ENCODE results near the gene WNT11. TPM values are rescaled to one million over a fixed set of nuclear protein-coding genes. Genes with fewer than 3 reads are reported as not detected.

Gene WNT11
- total RNA-seq, 2 experiments from 2014 or later = 0.20 TPM; not detected in 1

DNA sequence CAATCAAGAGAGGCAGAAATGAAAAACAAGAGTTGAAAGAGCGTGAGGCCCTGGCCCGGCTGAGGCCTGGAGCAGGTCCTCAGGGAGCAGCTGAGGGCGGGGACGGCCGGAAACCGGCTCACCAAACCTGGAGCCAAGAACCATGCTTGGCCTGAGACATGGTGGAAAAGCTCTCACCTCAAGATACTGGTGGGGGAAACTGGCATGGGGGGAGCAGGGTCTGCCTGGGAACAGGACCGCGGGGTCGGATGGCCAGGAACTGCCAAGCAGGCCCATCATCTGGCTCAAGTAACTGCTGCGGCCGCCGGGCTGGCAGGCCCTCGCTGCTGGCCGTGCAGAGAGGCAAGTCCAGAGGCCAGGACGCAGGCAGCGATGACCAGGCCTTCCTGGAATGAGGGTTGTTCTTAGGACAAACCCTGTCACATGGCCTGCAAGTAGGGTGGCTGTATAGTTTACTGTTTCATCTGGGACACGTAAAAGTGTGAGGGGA, 18.9 kb upstream of the WNT11 start:
- Mint-ChIP-seq H3K4me3 (no peak overlapping the region), H3K9me3 (no peaks in the 10 kb centered on the region), H3K36me3 (ENCODE audit: low read depth) (no peaks in the 10 kb centered on the region), H3K27me3 (peaks cover 19% of the 10 kb centered on the region), H3K27ac (no peak overlapping the region), H3K4me1 (no peaks in the 10 kb centered on the region)
- DNase-seq = no peak
- CTCF ChIA-PET = interaction anchor here (1.2 to 2.6 kb wide), 2 partner anchors 10 to 17 kb away, joined by 3 to 20 read pairs; no protein-coding TSS in a partner anchor
- POLR2A ChIA-PET = no interaction called here

DNA sequence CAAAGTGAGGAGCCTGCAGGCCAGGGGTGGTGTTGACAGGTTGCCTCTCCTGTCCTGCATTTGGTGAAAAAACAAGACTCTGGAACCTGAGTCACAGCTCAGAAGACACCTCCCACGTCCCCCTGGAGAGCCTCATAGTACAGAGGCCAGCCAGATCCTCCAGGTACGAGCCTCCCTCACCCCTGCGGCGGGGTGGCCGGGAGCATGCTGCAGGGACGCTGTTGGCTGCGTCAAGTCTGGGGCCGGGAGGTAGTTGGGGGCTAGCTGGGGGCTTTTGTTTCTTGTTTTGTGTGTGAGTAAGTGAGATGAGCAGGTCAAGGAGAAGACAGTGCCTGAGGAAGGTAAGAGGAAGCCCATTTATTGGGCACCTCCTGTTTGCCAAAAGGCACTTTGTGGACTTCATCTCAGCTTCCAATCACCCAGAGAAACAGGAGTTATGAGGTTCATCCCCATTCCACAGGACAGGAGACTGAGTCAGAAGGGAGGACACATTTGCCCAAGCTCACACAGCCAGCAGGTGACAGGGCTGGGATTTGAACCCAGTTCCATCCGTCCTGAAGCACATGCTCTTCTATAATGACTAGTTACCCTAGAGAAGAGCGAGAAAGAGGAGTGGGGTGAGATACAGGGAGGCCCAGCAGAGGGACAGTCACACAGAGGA, 18.3 kb upstream of the WNT11 start:
- H3K36me3 Mint-ChIP-seq (ENCODE audit: low read depth) = no peaks in the 10 kb centered on the region
- POLR2A ChIA-PET = interaction anchor here (1.1 kb wide), 1 partner anchor 9 kb away, joined by 5 read pairs; no protein-coding TSS in a partner anchor
- H3K9me3 Mint-ChIP-seq = no peaks in the 10 kb centered on the region
- H3K27ac Mint-ChIP-seq = no peak overlapping the region
- CTCF ChIA-PET = interaction anchor here (2.6 kb wide), 1 partner anchor 16 kb away, joined by 20 read pairs; no protein-coding TSS in a partner anchor
- no peak for DNase-seq
- no peaks in the 10 kb centered on the region for H3K4me1 Mint-ChIP-seq
- no peak overlapping the region for H3K4me3 Mint-ChIP-seq
- peaks cover 22% of the 10 kb centered on the region for H3K27me3 Mint-ChIP-seq

DNA sequence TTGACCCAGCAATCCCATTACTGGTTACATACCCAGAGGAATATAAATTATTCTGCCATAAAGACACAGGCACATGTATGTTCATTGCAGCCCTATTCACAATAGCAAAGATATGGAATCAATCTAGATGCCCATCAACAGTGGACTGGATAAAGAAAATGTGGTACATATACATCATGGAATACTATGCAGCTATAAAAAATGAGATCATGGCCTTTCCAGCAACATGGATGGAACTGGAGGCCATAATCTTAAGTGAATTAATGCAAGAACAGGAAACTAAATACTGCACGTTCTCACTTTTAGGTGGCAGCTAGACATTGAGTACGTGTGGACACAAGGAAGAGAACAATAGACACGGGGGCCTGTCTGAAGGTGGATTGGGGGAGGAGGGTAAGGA, 15.1 kb upstream of the WNT11 start:
- H3K27me3 Mint-ChIP-seq = peaks cover 13% of the 10 kb centered on the region
- no peak overlapping the region for H3K4me3 Mint-ChIP-seq
- no peak for DNase-seq
- no peaks in the 10 kb centered on the region for H3K9me3 Mint-ChIP-seq
- ChIA-PET CTCF (no interaction called here), POLR2A (no interaction called here)
- H3K27ac Mint-ChIP-seq = no peak overlapping the region
- no peaks in the 10 kb centered on the region for H3K36me3 Mint-ChIP-seq (ENCODE audit: low read depth)
- no peaks in the 10 kb centered on the region for H3K4me1 Mint-ChIP-seq

DNA sequence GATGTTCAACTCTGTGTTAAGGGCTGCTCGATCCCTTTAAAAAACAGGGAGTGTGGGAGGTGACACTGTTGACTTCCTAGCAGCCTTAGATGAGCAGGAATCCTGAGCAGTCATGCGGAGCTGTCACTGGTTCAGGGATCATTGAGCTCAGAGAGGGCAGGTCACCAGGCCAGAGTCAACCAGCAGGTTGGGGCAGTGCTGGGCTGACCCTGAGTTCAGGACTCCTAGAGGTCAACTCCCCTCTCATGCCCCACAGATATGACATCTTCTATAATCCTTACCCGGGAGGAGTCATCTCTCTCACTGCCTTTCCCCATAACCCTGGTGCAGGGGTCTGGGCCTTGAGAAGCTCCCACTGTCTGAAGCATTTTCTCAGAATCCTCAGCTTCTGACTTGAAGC, 12.9 kb upstream of the WNT11 start:
- no peaks in the 10 kb centered on the region for H3K4me1 Mint-ChIP-seq
- peaks cover 15% of the 10 kb centered on the region for H3K27me3 Mint-ChIP-seq
- H3K36me3 Mint-ChIP-seq (ENCODE audit: low read depth) = no peaks in the 10 kb centered on the region
- no peak overlapping the region for H3K4me3 Mint-ChIP-seq
- POLR2A ChIA-PET = no interaction called here
- no peak overlapping the region for H3K27ac Mint-ChIP-seq
- no peak for DNase-seq
- H3K9me3 Mint-ChIP-seq = no peaks in the 10 kb centered on the region
- CTCF ChIA-PET = interaction anchor here (0.8 to 2.7 kb wide), 2 partner anchors 11 to 100 kb away, joined by 4 to 17 read pairs; no protein-coding TSS in a partner anchor

DNA sequence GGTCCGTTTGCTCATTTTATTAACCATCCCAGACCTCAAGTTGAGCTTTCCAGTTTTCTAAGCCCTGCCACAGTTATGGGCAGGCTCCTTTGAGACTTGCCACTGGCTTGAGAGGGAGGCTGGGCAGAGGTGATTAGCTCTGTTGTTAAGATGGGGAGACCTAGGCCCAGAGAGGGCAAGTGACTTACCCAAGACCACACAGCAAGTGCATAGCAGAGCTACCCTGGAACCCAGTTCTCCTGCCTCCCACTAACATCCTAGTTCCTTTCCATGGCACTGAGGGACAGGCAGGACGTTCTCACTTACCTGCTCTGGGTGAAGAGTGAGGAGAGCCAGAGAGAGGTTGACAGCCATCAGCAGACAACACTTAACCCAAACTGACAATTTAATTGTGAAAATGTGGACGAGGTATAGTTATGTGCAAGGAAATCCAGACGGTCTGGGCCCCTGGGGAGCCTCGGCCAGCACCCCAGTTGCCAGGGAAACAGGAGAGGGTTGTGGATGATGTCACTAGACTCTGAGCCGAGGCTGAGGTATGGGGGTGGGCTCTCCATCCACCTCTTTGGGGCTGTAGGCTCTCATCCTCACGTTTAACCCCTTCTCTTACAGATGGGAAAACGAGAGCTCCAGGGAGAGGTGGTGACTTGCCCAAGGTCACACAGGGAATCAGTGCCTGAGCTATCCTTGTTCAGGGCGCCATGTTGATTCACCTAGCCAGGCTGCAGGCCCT, 12.3 kb upstream of the WNT11 start:
- Mint-ChIP-seq H3K27ac (no peak overlapping the region), H3K9me3 (no peaks in the 10 kb centered on the region), H3K4me3 (no peak overlapping the region), H3K27me3 (peaks cover 18% of the 10 kb centered on the region), H3K4me1 (no peaks in the 10 kb centered on the region), H3K36me3 (ENCODE audit: low read depth) (no peaks in the 10 kb centered on the region)
- no peak for DNase-seq
- ChIA-PET CTCF (interaction anchor here (0.8 to 2.7 kb wide), 2 partner anchors 10 to 100 kb away, joined by 4 to 17 read pairs; no protein-coding TSS in a partner anchor), POLR2A (no interaction called here)

DNA sequence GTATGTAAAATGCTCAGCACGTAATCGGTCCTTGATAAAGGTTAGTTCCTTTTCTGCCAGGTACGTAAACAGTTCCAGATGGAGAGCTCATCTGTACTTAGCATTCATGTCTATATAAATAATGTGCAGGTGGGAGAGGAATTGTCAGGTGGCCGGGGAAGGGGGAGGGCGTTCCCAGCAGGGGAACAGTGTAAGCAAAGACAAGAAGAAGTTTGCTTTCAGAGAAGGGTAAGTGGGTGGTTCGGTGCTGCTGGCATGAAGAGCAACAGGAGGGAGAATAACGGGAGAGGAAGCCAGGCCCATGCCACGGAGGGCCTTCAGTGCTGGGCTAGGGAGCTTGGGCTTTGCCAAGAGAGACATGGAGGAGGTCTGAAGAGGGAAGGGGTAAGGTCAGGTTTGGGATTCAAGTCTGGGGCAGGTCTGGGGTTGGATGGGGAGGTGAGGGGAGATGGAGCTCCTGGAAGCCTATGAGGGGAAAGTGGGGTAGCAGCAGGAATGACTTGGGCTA, 11.4 kb upstream of the WNT11 start:
- ChIA-PET POLR2A (no interaction called here), CTCF (interaction anchor here (1.2 to 2.7 kb wide), 2 partner anchors 9 kb away, joined by 6 to 17 read pairs; no protein-coding TSS in a partner anchor)
- no peak overlapping the region for H3K4me3 Mint-ChIP-seq
- H3K27ac Mint-ChIP-seq = no peak overlapping the region
- H3K27me3 Mint-ChIP-seq = peaks cover 23% of the 10 kb centered on the region
- no peaks in the 10 kb centered on the region for H3K4me1 Mint-ChIP-seq
- no peak for DNase-seq
- H3K9me3 Mint-ChIP-seq = no peaks in the 10 kb centered on the region
- H3K36me3 Mint-ChIP-seq (ENCODE audit: low read depth) = no peaks in the 10 kb centered on the region

DNA sequence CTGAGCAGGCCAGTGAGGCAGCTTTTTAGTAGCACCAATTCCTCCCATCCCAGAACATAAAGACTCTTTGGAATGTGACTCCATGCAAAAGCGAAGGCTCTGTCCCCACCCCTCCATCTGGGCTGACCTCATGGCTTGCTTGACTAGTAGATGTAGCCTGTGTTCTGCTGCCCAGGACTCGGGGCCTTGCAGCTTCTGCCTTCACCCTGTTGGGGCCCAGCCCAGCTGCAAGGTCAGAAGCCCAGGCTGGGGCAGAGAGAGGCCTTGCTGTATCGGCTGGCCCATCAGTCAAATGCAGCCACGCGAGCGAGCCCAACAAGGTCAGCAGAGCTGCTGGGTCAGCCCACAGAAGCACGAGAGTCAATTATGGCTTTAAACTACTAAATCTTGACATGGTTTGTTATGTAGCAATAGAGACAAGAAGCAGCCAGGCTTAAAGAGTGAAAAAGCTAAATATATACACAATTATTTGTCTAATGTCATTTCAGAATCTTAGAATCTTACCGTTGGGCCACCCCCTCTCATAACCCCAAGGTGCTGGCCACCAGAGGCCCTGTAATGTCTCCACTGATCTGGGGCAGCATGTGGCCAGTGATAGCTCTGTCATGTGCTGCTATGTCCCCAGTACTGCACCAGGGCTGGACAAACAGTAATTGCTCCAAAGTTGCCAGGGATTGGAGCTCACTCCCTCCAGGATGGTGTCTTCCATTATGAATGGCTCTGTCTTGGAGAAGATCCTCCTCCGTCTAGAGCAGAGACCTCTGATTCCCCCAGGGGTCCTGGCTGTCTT, 10.4 kb upstream of the WNT11 start:
- Mint-ChIP-seq H3K4me1 (no peaks in the 10 kb centered on the region), H3K27me3 (peaks cover 28% of the 10 kb centered on the region), H3K27ac (no peak overlapping the region), H3K36me3 (ENCODE audit: low read depth) (no peaks in the 10 kb centered on the region), H3K9me3 (no peaks in the 10 kb centered on the region), H3K4me3 (no peak overlapping the region)
- ChIA-PET POLR2A (no interaction called here), CTCF (interaction anchor here (1.2 kb wide), 1 partner anchor 8 kb away, joined by 6 read pairs; no protein-coding TSS in a partner anchor)
- no peak for DNase-seq

DNA sequence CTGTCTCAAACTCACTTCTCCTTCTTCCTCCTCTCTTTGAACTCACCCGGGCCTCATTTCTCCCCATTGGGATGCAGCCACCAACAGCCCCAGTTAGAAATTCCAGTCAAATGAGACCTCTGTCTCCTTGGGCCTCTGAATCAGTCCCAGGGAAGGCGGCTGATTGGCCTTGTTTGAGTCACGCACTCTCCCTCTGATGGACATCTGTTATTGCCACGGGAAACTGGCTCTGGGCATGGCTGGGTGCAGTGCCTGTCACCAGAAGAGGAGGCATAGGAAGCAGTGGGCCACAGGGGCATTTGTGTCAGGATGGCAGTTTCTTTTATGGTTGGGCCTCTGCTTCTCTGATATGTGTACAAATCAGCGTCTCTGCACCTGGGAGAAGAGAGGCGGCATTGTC, 9.6 kb upstream of the WNT11 start:
- no peak for DNase-seq
- Mint-ChIP-seq H3K9me3 (no peaks in the 10 kb centered on the region), H3K36me3 (ENCODE audit: low read depth) (no peaks in the 10 kb centered on the region), H3K4me3 (no peak overlapping the region), H3K27me3 (peaks cover 29% of the 10 kb centered on the region), H3K27ac (no peak overlapping the region), H3K4me1 (no peaks in the 10 kb centered on the region)
- POLR2A ChIA-PET = no interaction called here
- CTCF ChIA-PET = no interaction called here

DNA sequence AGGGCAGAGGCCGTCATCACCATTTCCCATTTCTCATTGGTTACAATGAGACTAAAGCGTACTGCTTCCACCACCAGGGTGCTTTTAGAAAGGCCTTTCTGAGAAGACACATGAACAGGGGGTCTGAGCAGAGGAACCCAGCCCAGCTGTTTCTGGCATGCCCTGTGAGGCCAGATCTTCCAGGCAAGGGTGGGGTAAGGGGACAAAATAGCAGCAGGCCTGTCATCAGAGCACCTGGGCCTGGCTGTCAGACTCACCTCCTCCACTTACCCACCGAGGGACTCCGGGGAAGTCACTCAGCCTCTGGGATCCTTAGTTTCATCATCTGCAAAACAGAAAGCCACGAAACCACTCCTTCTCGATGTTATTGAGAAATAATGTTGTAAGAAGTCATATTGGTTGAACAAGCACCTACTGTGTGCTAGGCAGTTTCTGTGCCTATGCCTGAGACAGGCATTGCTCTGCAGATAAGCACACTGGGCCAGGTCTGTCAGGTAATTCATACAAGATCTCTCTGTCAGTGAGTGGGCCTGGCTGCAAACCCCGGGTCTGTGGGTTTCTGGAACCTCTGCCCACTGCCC, 8.8 kb upstream of the WNT11 start:
- H3K27me3 Mint-ChIP-seq = peaks cover 31% of the 10 kb centered on the region
- H3K9me3 Mint-ChIP-seq = no peaks in the 10 kb centered on the region
- no peaks in the 10 kb centered on the region for H3K36me3 Mint-ChIP-seq (ENCODE audit: low read depth)
- no peak for DNase-seq
- no peak overlapping the region for H3K4me3 Mint-ChIP-seq
- H3K4me1 Mint-ChIP-seq = no peaks in the 10 kb centered on the region
- CTCF ChIA-PET = no interaction called here
- H3K27ac Mint-ChIP-seq = no peak overlapping the region
- POLR2A ChIA-PET = no interaction called here

DNA sequence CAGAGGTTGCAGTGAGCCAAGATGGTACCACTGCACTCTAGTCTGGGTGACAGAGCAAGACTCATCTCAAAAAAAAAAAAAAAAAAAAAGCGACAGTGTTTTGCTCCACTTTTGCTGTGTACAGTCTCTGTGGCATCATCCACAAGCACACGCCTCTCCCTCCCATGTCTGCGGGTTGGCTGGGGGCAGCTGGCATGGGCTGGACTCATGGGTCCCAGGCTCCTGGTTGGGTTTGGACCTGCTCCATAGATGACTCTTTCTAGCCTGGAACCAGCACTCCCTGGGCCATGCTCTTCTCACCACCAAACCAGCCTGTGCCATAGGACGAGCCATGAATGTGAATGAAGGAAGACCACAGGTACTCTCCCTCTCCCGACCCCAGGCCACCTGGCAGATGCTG, 7.9 kb upstream of the WNT11 start:
- Mint-ChIP-seq H3K27ac (no peak overlapping the region), H3K9me3 (no peaks in the 10 kb centered on the region), H3K4me3 (no peak overlapping the region), H3K36me3 (ENCODE audit: low read depth) (no peaks in the 10 kb centered on the region), H3K4me1 (no peaks in the 10 kb centered on the region), H3K27me3 (peaks cover 34% of the 10 kb centered on the region)
- CTCF ChIA-PET = no interaction called here
- DNase-seq = no peak
- POLR2A ChIA-PET = no interaction called here

DNA sequence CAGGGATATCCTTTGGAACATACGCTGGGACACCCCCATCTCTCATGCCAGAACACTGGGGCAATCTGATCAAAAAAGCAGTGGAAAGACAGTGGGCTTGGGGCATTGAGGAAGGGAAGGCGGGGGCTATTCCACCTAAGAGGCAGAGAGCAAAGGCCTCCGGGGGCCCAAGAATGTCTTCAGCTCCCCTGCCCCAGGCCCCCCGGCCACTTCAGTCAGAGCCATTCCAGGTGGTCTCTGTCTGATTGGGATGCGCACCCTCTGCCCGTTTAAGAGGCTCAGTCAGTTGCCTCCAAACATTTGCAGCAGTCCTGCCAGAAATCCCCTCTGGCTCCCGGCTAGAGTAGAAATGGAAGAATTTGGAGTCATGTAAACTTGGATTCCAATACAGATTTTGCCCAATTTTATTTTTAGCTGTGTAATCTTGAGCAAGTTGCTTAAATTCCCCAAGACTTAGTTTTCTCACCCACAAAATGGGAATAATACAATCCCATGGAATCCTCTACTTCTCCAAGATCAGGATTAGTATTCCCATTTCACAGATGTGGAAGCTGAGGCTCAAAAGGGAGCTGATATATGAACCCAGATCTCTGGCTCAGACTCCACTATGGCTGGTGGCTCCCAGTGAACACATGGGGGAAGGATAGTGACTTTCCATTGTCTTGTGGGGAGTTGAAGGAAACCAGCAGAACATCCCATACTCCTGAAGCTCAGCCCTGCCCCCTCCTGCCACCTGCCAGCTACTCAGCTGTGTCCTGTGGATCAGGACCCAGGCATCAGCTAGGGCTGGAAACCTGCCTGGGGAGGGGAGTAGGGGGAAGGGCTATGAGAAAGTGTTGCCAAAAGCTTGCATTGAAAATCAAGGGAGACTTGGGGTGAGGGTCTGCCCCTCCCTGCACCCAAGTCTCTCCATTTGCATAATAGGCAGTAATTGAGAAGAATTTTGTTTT, 6.1 kb upstream of the WNT11 start:
- CTCF ChIA-PET = interaction anchor here (1.2 to 1.8 kb wide), 3 partner anchors 19 to 111 kb away, joined by 3 to 6 read pairs (median 6); no protein-coding TSS in a partner anchor
- H3K4me3 Mint-ChIP-seq = no peak overlapping the region
- H3K27me3 Mint-ChIP-seq = peaks cover 45% of the 10 kb centered on the region
- no peak for DNase-seq
- H3K27ac Mint-ChIP-seq = no peak overlapping the region
- peaks cover 10% of the 10 kb centered on the region for H3K4me1 Mint-ChIP-seq
- POLR2A ChIA-PET = interaction anchor here (1.4 kb wide), 1 partner anchor 14 kb away, joined by 3 read pairs; no protein-coding TSS in a partner anchor
- no peaks in the 10 kb centered on the region for H3K36me3 Mint-ChIP-seq (ENCODE audit: low read depth)
- no peaks in the 10 kb centered on the region for H3K9me3 Mint-ChIP-seq

Data from activated CD4-positive, alpha-beta memory T cell treated with anti-CD3 and anti-CD28 coated beads, Interleukin-2, amount 10 ng/mL, durations not matched to agents 7 days and 5 days (primary cell).